Right lobe of liver (tissue), 4 donors: ENCODE results near the gene ANO4.

Source experiments
- POLR2A ChIP-seq: fragments of 450-650 bp; IDR thresholded peaks from one replicate; pipeline ENCODE4 v1.6.1; 2017; ENCODE audit warnings: antibody characterized with exemption, mild to moderate bottlenecking
- TF ChIP-seq, protein P1 (sequence below), 4 donors: fragments of 200-600 bp in 3 of 4; fragments of 450-650 bp in 1 of 4; IDR thresholded peaks; one replicate each; pipeline versions ENCODE4 v1.5.1 to v1.8.0; 2016 to 2022; ENCODE audit warnings: antibody characterized with exemption in 4 of 4, mild to moderate bottlenecking in 2 of 4
- donor health status: DM: no; HTN: no; CAD: no.
- donor health status: DM: no; HTN: no; CAD: no.
- donor health status: DM: no; HTN: yes; CAD: no.

DNA sequence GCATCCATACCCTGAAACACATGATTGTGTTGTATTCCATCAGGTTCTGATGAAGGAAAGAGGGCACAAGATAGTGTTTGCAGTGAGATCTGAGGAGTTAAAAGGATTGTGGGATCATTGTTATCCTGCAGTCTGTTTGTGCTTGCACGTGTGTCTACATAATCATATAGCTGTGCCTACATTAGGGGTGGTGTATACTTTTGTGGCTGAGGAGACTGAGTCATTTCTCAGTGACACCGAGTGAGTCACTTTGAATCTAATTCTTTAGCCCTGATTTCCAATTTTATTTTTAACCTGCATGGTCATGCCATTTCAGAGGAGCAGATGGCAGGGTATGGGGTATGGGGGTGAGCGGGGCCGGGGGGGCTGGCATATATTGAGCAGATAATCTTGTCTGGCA lies 133.2 kb downstream of the ANO4 start:
- TF ChIP-seq, protein P1, sequence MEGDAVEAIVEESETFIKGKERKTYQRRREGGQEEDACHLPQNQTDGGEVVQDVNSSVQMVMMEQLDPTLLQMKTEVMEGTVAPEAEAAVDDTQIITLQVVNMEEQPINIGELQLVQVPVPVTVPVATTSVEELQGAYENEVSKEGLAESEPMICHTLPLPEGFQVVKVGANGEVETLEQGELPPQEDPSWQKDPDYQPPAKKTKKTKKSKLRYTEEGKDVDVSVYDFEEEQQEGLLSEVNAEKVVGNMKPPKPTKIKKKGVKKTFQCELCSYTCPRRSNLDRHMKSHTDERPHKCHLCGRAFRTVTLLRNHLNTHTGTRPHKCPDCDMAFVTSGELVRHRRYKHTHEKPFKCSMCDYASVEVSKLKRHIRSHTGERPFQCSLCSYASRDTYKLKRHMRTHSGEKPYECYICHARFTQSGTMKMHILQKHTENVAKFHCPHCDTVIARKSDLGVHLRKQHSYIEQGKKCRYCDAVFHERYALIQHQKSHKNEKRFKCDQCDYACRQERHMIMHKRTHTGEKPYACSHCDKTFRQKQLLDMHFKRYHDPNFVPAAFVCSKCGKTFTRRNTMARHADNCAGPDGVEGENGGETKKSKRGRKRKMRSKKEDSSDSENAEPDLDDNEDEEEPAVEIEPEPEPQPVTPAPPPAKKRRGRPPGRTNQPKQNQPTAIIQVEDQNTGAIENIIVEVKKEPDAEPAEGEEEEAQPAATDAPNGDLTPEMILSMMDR (IDR thresholded peaks at IDR 0.05), result no peak
- no peak for TF ChIP-seq POLR2A
